H9 (cell line): Measurements from ENCODE around the gene SPATA17. TPM values are rescaled to one million over a fixed set of nuclear protein-coding genes. Genes with fewer than 3 reads are reported as not detected.

ENCODE experiments used
- DNase-seq: peaks from one replicate; pipeline ENCODE4 v3.0.0-alpha.2; 2017
- H2AFZ ChIP-seq: one replicate; pipeline ENCODE4 v1.6.1; 2013; ENCODE audit warnings: mild to moderate bottlenecking, low read length, control low read depth, moderate library complexity
- H2AK5ac ChIP-seq: 2 replicates; pipeline ENCODE4 v1.6.1; 2013; ENCODE audit warnings: low read length, control low read depth, mixed read lengths; ENCODE audit not compliant: insufficient read length
- H2BK120ac ChIP-seq: one replicate; pipeline ENCODE4 v1.6.1; 2013; ENCODE audit warnings: low read depth, mild to moderate bottlenecking, low read length, control low read depth, inconsistent platforms; ENCODE audit not compliant: poor library complexity, severe bottlenecking
- H2BK12ac ChIP-seq: 2 replicates; pipeline ENCODE4 v1.6.1; 2013; ENCODE audit warnings: low read length, control low read depth, mixed read lengths, low read depth; ENCODE audit not compliant: insufficient read length
- H2BK15ac ChIP-seq: 2 replicates; pipeline ENCODE4 v1.6.1; 2013; ENCODE audit warnings: low read depth, low read length, control low read depth
- H2BK20ac ChIP-seq: one replicate; pipeline ENCODE4 v1.6.1; 2013; ENCODE audit warnings: low read depth, mild to moderate bottlenecking, low read length, control low read depth, inconsistent platforms; ENCODE audit not compliant: poor library complexity, severe bottlenecking
- H2BK5ac ChIP-seq: 2 replicates; pipeline ENCODE4 v1.6.1; 2013; ENCODE audit warnings: low read length, control low read depth, mixed read lengths; ENCODE audit not compliant: insufficient read length
- H3K14ac ChIP-seq: 2 replicates; pipeline ENCODE4 v1.6.1; 2013; ENCODE audit warnings: low read length, control low read depth; ENCODE audit not compliant: insufficient read depth
- H3K18ac ChIP-seq: 2 replicates; pipeline ENCODE4 v1.6.1; 2013; ENCODE audit warnings: low read depth, mild to moderate bottlenecking, mixed read lengths, low read length, control low read depth; ENCODE audit not compliant: insufficient read length
- H3K23ac ChIP-seq: 2 replicates; pipeline ENCODE4 v1.6.1; 2013; ENCODE audit warnings: low read length, control low read depth, mixed read lengths, low read depth; ENCODE audit not compliant: insufficient read length
- H3K23me2 ChIP-seq: 2 replicates; pipeline ENCODE4 v1.6.1; 2013; ENCODE audit warnings: low read depth, mild to moderate bottlenecking, mixed read lengths, low read length, control low read depth; ENCODE audit not compliant: insufficient read length, poor library complexity, severe bottlenecking
- H3K27ac ChIP-seq: 2 replicates; pipeline ENCODE4 v1.5.1; 2013; ENCODE audit warnings: low read length, control low read depth, mixed read lengths, low read depth; ENCODE audit not compliant: insufficient read length
- H3K27me3 ChIP-seq: 2 replicates; pipeline ENCODE4 v1.6.1; 2013; ENCODE audit warnings: low read length, control low read depth, inconsistent platforms; ENCODE audit not compliant: insufficient read depth
- H3K4ac ChIP-seq: 2 replicates; pipeline ENCODE4 v1.6.1; 2013; ENCODE audit warnings: low read depth, mild to moderate bottlenecking, control low read depth, inconsistent platforms, low read length, moderate library complexity
- H3K4me1 ChIP-seq: 2 replicates; pipeline ENCODE4 v1.6.1; 2013; ENCODE audit warnings: low read length, control low read depth, inconsistent platforms; ENCODE audit not compliant: insufficient read depth
- H3K4me2 ChIP-seq: 2 replicates; pipeline ENCODE4 v1.6.1; 2013; ENCODE audit warnings: low read length, control low read depth, mixed read lengths; ENCODE audit not compliant: insufficient read length, insufficient read depth
- H3K56ac ChIP-seq: 2 replicates; pipeline ENCODE4 v1.6.1; 2013; ENCODE audit warnings: low read depth, mild to moderate bottlenecking, mixed read lengths, low read length, control low read depth; ENCODE audit not compliant: insufficient read length
- H3K79me1 ChIP-seq: 2 replicates; pipeline ENCODE4 v1.6.1; 2013; ENCODE audit warnings: low read depth, mild to moderate bottlenecking, moderate library complexity, low read length, control low read depth, inconsistent platforms; ENCODE audit not compliant: insufficient read depth, poor library complexity, severe bottlenecking
- H3K79me2 ChIP-seq: 2 replicates; pipeline ENCODE4 v1.6.1; 2013; ENCODE audit warnings: low read length, control low read depth, inconsistent platforms; ENCODE audit not compliant: insufficient read depth
- H3K9ac ChIP-seq: 2 replicates; pipeline ENCODE4 v1.6.1; 2013; ENCODE audit warnings: low read length, control low read depth, mixed read lengths; ENCODE audit not compliant: insufficient read length; ENCODE audit errors: extremely low read depth
- H3K9me3 ChIP-seq: one replicate; pipeline ENCODE4 v1.6.1; 2013; ENCODE audit warnings: low read depth, low read length, inconsistent platforms; ENCODE audit not compliant: control insufficient read depth
- H3T11ph ChIP-seq: one replicate; pipeline ENCODE4 v1.6.1; 2013; ENCODE audit warnings: mild to moderate bottlenecking, low read length, control low read depth, inconsistent platforms
- H4K20me1 ChIP-seq: one replicate; pipeline ENCODE4 v1.6.1; 2013; ENCODE audit not compliant: control insufficient read depth, insufficient read length, insufficient read depth
- H4K5ac ChIP-seq: 2 replicates; pipeline ENCODE4 v1.6.1; 2013; ENCODE audit warnings: low read depth, mild to moderate bottlenecking, mixed read lengths, low read length, control low read depth; ENCODE audit not compliant: insufficient read length
- H4K8ac ChIP-seq: replicated peaks from 2 replicates; pipeline ENCODE4 v1.6.1; 2013; ENCODE audit warnings: low read length, control low read depth, mixed read lengths, low read depth; ENCODE audit not compliant: insufficient read length
- H4K91ac ChIP-seq: 2 replicates; pipeline ENCODE4 v1.6.1; 2013; ENCODE audit warnings: low read depth, mild to moderate bottlenecking, moderate library complexity, mixed read lengths, low read length, control low read depth; ENCODE audit not compliant: insufficient read length
- H3K27ac Mint-ChIP-seq, 3 experiments: 2 replicates in 2 of 3; 3 replicates in 1 of 3; pipeline ENCODE4 v1.8.0; 2020 to 2021; ENCODE audit warnings: mixed read lengths in 3 of 3, mild to moderate bottlenecking in 1 of 3, moderate library complexity in 1 of 3
- H3K27me3 Mint-ChIP-seq: 2 replicates; pipeline ENCODE4 v1.8.0; 2021; ENCODE audit warnings: low read depth, mild to moderate bottlenecking, moderate library complexity, mixed read lengths
- H3K36me3 Mint-ChIP-seq, 3 experiments: 2 replicates in 2 of 3; 3 replicates in 1 of 3; pipeline ENCODE4 v1.8.0; 2020 to 2021; ENCODE audit warnings: low read depth in 3 of 3, mixed read lengths in 3 of 3; ENCODE audit not compliant: insufficient read depth in 1 of 3
- H3K4me1 Mint-ChIP-seq, 2 experiments: 2 replicates each; pipeline ENCODE4 v1.8.0; 2020; ENCODE audit warnings: mixed read lengths in 2 of 2
- H3K4me3 Mint-ChIP-seq, 2 experiments: 2 replicates in 1 of 2; 3 replicates in 1 of 2; pipeline ENCODE4 v1.8.0; 2020 to 2021; ENCODE audit warnings: mild to moderate bottlenecking in 2 of 2, mixed read lengths in 2 of 2, moderate library complexity in 1 of 2
- H3K9me3 Mint-ChIP-seq, 2 experiments: 2 replicates in 1 of 2; 3 replicates in 1 of 2; pipeline ENCODE4 v1.8.0; 2020; ENCODE audit warnings: mild to moderate bottlenecking in 2 of 2, mixed read lengths in 2 of 2, moderate library complexity in 1 of 2
- WGBS: extraction: QIAGEN DNeasy Blood & Tissue Kit; methylation state at CpG from one replicate; pipeline ENCODE4 v1.1.7; 2013; ENCODE audit warnings: missing lambda C conversion rate, low lambda C conversion rate, mixed read lengths; ENCODE audit not compliant: insufficient read length; ENCODE audit errors: extremely low coverage; 5-methylcytosine and 5-hydroxymethylcytosine counted together
- total RNA-seq: library from RNA; stranded (reverse); gene quantifications from 2 replicates; pipeline ENCODE4 v1.2.1, GENCODE V29; 2021
- TF ChIP-seq, protein P1 (sequence below): fragments of 200-600 bp; sonication (generic); conservative IDR thresholded peaks from 3 replicates; pipeline ENCODE4 v1.8.0; 2021; ENCODE audit warnings: antibody characterized with exemption, mild to moderate bottlenecking

Gene SPATA17
- total RNA-seq, 1 experiment from 2014 or later: 0.44 TPM

DNA sequence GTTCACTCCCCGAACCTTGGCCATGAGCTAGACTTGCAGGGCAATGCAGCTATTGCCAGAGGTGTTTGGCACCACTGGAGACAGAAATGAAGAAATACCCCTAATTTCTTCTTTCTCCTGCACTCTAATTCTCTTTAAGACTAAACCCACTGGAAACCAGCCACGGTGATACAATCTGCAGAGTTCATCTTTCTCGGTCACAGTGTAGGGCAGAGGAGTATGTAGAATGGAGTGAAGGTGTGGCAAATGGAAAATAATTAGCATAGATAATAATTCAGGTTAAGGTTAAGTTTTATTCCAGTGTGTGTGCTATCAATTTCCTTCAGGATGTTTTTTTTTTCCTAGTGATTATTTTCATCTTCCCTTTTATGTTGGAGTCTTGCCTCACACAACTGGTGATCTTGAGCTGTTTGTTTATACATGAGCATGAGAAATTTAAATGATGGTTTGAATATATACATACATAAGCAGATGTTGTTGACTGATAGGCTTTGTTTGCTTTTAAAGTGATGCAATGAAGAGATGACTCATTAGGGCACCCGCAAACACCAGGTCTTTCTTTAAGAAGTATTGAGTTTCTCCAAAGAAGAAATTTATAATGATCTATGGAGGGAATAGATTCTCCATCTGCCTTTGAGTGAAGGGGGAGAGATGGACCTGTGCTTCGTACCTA lies 81.9 kb downstream of the SPATA17 start:
- no peak overlapping the region for H2BK12ac ChIP-seq
- H3K79me2 ChIP-seq: no peaks in the 10 kb centered on the region
- H3K23ac ChIP-seq: no peak overlapping the region
- WGBS: no CpG with 5 or more reads among the region's 5 CpGs
- H2BK5ac ChIP-seq: no peak overlapping the region
- H4K20me1 ChIP-seq: no peaks in the 10 kb centered on the region
- H3T11ph ChIP-seq: no peak overlapping the region
- H3K23me2 ChIP-seq: no peaks in the 10 kb centered on the region
- no peak overlapping the region for H2BK120ac ChIP-seq
- no peak overlapping the region for H3K14ac ChIP-seq
- no peaks in the 10 kb centered on the region for H3K27me3 ChIP-seq
- TF ChIP-seq, protein P1, sequence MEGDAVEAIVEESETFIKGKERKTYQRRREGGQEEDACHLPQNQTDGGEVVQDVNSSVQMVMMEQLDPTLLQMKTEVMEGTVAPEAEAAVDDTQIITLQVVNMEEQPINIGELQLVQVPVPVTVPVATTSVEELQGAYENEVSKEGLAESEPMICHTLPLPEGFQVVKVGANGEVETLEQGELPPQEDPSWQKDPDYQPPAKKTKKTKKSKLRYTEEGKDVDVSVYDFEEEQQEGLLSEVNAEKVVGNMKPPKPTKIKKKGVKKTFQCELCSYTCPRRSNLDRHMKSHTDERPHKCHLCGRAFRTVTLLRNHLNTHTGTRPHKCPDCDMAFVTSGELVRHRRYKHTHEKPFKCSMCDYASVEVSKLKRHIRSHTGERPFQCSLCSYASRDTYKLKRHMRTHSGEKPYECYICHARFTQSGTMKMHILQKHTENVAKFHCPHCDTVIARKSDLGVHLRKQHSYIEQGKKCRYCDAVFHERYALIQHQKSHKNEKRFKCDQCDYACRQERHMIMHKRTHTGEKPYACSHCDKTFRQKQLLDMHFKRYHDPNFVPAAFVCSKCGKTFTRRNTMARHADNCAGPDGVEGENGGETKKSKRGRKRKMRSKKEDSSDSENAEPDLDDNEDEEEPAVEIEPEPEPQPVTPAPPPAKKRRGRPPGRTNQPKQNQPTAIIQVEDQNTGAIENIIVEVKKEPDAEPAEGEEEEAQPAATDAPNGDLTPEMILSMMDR: no peak
- no peak overlapping the region for H3K18ac ChIP-seq
- H3K79me1 ChIP-seq: no peaks in the 10 kb centered on the region
- H2BK15ac ChIP-seq: no peak overlapping the region
- no peaks in the 10 kb centered on the region for H3K9me3 ChIP-seq
- H4K8ac ChIP-seq: no peak overlapping the region
- no peak overlapping the region for H2AFZ ChIP-seq
- no peak overlapping the region for H3K4ac ChIP-seq
- no peak overlapping the region for H2BK20ac ChIP-seq
- Mint-ChIP-seq H3K27ac (peak overlapping the region in 1 of 3 experiments; percentile 49; a peak in 1 of 7 replicates), H3K4me3 (no peak overlapping the region), H3K27me3 (no peaks in the 10 kb centered on the region), H3K4me1 (peaks cover 4 to 9% of the 10 kb centered on the region in 2 experiments; a peak in 3 of 4 replicates), H3K36me3 (no peaks in the 10 kb centered on the region), H3K9me3 (no peaks in the 10 kb centered on the region)
- H4K5ac ChIP-seq: no peak overlapping the region
- no peak overlapping the region for H4K91ac ChIP-seq
- no peak for DNase-seq
- H3K4me1 ChIP-seq: no peaks in the 10 kb centered on the region
- H3K9ac ChIP-seq: no peak overlapping the region
- H2AK5ac ChIP-seq: no peak overlapping the region
- H3K56ac ChIP-seq: no peak overlapping the region
- no peak overlapping the region for H3K4me2 ChIP-seq
- no peak overlapping the region for H3K27ac ChIP-seq
